K562 (cell line): ENCODE measurements around the gene RBM17. TPM values are rescaled to one million over a fixed set of nuclear protein-coding genes. Genes with fewer than 3 reads are reported as not detected.
A peak's percentile ranks its signal among the peaks of the same experiment; 100 is the strongest.

Experiments used
- ATAC-seq: fragments of 200-7000 bp; cut with Tn5 transposase; 3 replicates; pipeline ENCODE4 v1.9.1; 2020; ENCODE audit warnings: moderate library complexity
- BruUV-seq: library from RNA; stranded (reverse); fragments of 400-500 nt; replicated peaks from 2 replicates; lab custom pipeline; 2021; lab: Mats Ljungman, UMichigan
- CTCF ChIA-PET: fragments of 300-600 bp; formaldehyde crosslinking; extraction: SDS; loops from one replicate; lab custom pipeline; 2021; ENCODE audit warnings: low intra/inter-chr PET ratio; lab: Yijun Ruan, JAX
- POLR2A ChIA-PET: fragments of 300-600, 350-650 bp; sonication (Branson Sonifier 250); formaldehyde crosslinking; extraction: SDS; loops from one replicate; lab custom pipeline; 2021; ENCODE audit warnings: antibody characterized with exemption, inconsistent platforms; lab: Yijun Ruan, JAX
- DNase-seq, 4 experiments: peaks; one replicate each; pipeline versions ENCODE4 v3.0.0 to v3.0.0-alpha.2; 2011 to 2018; ENCODE audit warnings: low spot score in 3 of 4, mixed read lengths in 3 of 4; ENCODE audit errors: extremely low read depth in 1 of 4
- FAIRE-seq: peaks from 2 replicates; lab custom pipeline; 2011; peaks lifted over from hg19 to GRCh38; lab: Jason Lieb, UNC
- H2AFZ ChIP-seq: 2 replicates; pipeline ENCODE4 v1.6.0; 2011; ENCODE audit warnings: low read depth, low read length, control low read depth, inconsistent platforms
- H3K27ac ChIP-seq: fragments of 200-600 bp; 3 replicates; pipeline ENCODE4 v1.8.0; 2011; ENCODE audit warnings: low read depth, mild to moderate bottlenecking, control low read depth, inconsistent platforms, low read length, moderate library complexity, mixed read lengths; ENCODE audit errors: extremely low read depth
- H3K27me3 ChIP-seq, 2 experiments: fragments of 300-600 bp in 1 of 2; 2 replicates in 1 of 2; 3 replicates in 1 of 2; pipeline versions ENCODE4 v1.6.0 to v1.8.0; 2011; ENCODE audit warnings: inconsistent platforms in 2 of 2, low read length in 2 of 2, mild to moderate bottlenecking in 1 of 2, mixed read lengths in 1 of 2, moderate library complexity in 1 of 2; ENCODE audit not compliant: control insufficient read depth in 2 of 2, insufficient read depth in 2 of 2
- H3K36me3 ChIP-seq: fragments of 300-600 bp; 3 replicates; pipeline ENCODE4 v1.8.0; 2011; ENCODE audit warnings: mild to moderate bottlenecking, low read length, inconsistent platforms; ENCODE audit not compliant: control insufficient read depth, insufficient read depth
- H3K4me1 ChIP-seq, 2 experiments: fragments of 200-600 bp in 1 of 2; replicated peaks in 1 of 2; 2 replicates in 1 of 2; 3 replicates in 1 of 2; pipeline versions ENCODE4 v1.5.1 to v1.8.0; 2011; ENCODE audit warnings: inconsistent platforms in 2 of 2, low read length in 2 of 2, mild to moderate bottlenecking in 1 of 2, mixed read lengths in 1 of 2, moderate library complexity in 1 of 2; ENCODE audit not compliant: control insufficient read depth in 2 of 2, insufficient read depth in 2 of 2
- H3K4me2 ChIP-seq: 2 replicates; pipeline ENCODE4 v1.6.1; 2011; ENCODE audit warnings: low read length, control low read depth, inconsistent platforms, mixed read lengths; ENCODE audit not compliant: insufficient read depth
- H3K4me3 ChIP-seq: fragments of 200-600 bp; sonication (generic), shearing (Covaris generic); 2 replicates; pipeline ENCODE4 v1.5.1; 2016; ENCODE audit warnings: control low read depth, inconsistent platforms
- H3K79me2 ChIP-seq: fragments of 200-600 bp; 3 replicates; pipeline ENCODE4 v1.8.0; 2011; ENCODE audit warnings: low read length, inconsistent platforms; ENCODE audit not compliant: control insufficient read depth, insufficient read depth
- H3K9ac ChIP-seq, 2 experiments: 2 replicates each; pipeline versions ENCODE4 v1.6.0 to v1.6.1; 2011; ENCODE audit warnings: low read depth in 2 of 2, low read length in 2 of 2, control low read depth in 1 of 2, inconsistent platforms in 1 of 2, mild to moderate bottlenecking in 1 of 2, mixed read lengths in 1 of 2; ENCODE audit not compliant: insufficient read depth in 1 of 2
- H3K9me1 ChIP-seq: one replicate; pipeline ENCODE4 v1.6.0; 2011; ENCODE audit warnings: inconsistent platforms, mild to moderate bottlenecking, low read length, moderate library complexity; ENCODE audit not compliant: control insufficient read depth, insufficient read depth
- H3K9me3 ChIP-seq: replicated peaks from 2 replicates; pipeline ENCODE4 v1.5.1; 2011; ENCODE audit warnings: low read depth, low read length, inconsistent platforms; ENCODE audit not compliant: control insufficient read depth, insufficient read depth
- H4K20me1 ChIP-seq: replicated peaks from 2 replicates; pipeline ENCODE4 v1.6.1; 2011; ENCODE audit warnings: low read length, inconsistent platforms, mixed read lengths; ENCODE audit not compliant: control insufficient read depth, insufficient read depth
- ARNT ChIP-seq, 2 experiments: fragments of 450-650 bp; IDR thresholded peaks; 2 replicates each; pipeline ENCODE4 v1.6.1; 2016; ENCODE audit warnings: mild to moderate bottlenecking in 1 of 2
- DIDO1 ChIP-seq: fragments of 450-650 bp; IDR thresholded peaks from 2 replicates; pipeline ENCODE4 v1.6.1; 2016; ENCODE audit warnings: low read depth, missing biosample characterization, missing genetic modification characterization
- MCM5 ChIP-seq: fragments of 450-650 bp; IDR thresholded peaks from 2 replicates; pipeline ENCODE4 v1.6.1; 2016; ENCODE audit warnings: low read depth
- MEF2D ChIP-seq: conservative IDR thresholded peaks from 2 replicates; pipeline ENCODE4 v1.6.1; 2016; ENCODE audit warnings: low read depth, missing genetic modification characterization, missing compliant biosample characterization
- MTA1 ChIP-seq: fragments of 450-650 bp; IDR thresholded peaks from 2 replicates; pipeline ENCODE4 v1.6.1; 2017; ENCODE audit warnings: borderline replicate concordance
- ZBTB11 ChIP-seq, 3 experiments: fragments of 200-800 bp in 1 of 3; fragments of 250-450 bp in 1 of 3; fragments of 450-650 bp in 1 of 3; sonication (Bioruptor Pico) in 1 of 3; sonication (Bioruptor generic) in 1 of 3; formaldehyde crosslinking in 1 of 3; IDR thresholded peaks; 2 replicates each; pipeline versions ENCODE4 v1.6.1 to v1.8.0; 2016 to 2022; ENCODE audit warnings: mild to moderate bottlenecking in 2 of 3, missing genetic modification characterization in 2 of 3, missing compliant biosample characterization in 1 of 3, moderate library complexity in 1 of 3
- ZNF280B ChIP-seq: fragments of 250-450 bp; sonication (Bioruptor Pico); IDR thresholded peaks from 2 replicates; pipeline ENCODE4 v1.5.1; 2021; ENCODE audit warnings: mild to moderate bottlenecking
- ZNF324 ChIP-seq: fragments of 250-450 bp; sonication (Bioruptor Pico); IDR thresholded peaks from 2 replicates; pipeline ENCODE4 v1.4.0; 2020; ENCODE audit warnings: mild to moderate bottlenecking
- ZSCAN29 ChIP-seq: fragments of 450-650 bp; IDR thresholded peaks from 2 replicates; pipeline ENCODE4 v1.6.1; 2017
- WGBS: fragments of 100-300 bp; shearing (Covaris generic); methylation state at CpG from one replicate; pipeline ENCODE4 v1.1.6; 2016; ENCODE audit warnings: low coverage, mixed read lengths; ENCODE audit not compliant: insufficient coverage; ENCODE audit errors: missing lambda C conversion rate; 5-methylcytosine and 5-hydroxymethylcytosine counted together
- in situ Hi-C: fragments of 300-500 bp; cut with MboI; formaldehyde crosslinking; loops from 4 replicates; pipeline ENCODE4 v1.15.0; 2018; ENCODE audit warnings: inconsistent platforms, mixed read lengths
- intact Hi-C: fragments of 100-400 bp; cut with micrococcal nuclease; formaldehyde crosslinking; loops from 2 replicates; pipeline ENCODE4 v1.14.2; 2022
- polyA plus RNA-seq, 8 experiments: library from polyadenylated mRNA; depleted of rRNA in 4 of 8; stranded (reverse) in 5 of 8; unstranded in 3 of 8; fragments of >200 nt; fragmentation: Nextera tagmentation in 2 of 8; fragmentation: Illumina TruSeq in 1 of 8; extraction: Ambion mirVana in 2 of 8; extraction: Trizol in 1 of 8; gene quantifications; 2 replicates each; pipeline versions ENCODE4 v1.2.1 to v1.2.3, GENCODE V29; 2011 to 2014; ENCODE audit warnings: inconsistent platforms in 1 of 8, missing spikeins in 1 of 8
- total RNA-seq, 7 experiments: library from RNA; depleted of rRNA in 6 of 7; stranded (reverse); fragments of >200 nt in 6 of 7; fragmentation: Illumina TruSeq in 2 of 7; extraction: Trizol in 2 of 7; gene quantifications; 2 replicates each; pipeline versions ENCODE4 v1.2.1 to v1.2.3, GENCODE V29; 2011 to 2021; ENCODE audit warnings: low replicate concordance in 1 of 7
- TF ChIP-seq, protein P1 (sequence below): sonication (generic); IDR thresholded peaks from 2 replicates; pipeline ENCODE4 v1.6.1; 2016
- TF ChIP-seq, protein P2 (sequence below): sonication (generic); formaldehyde crosslinking; IDR thresholded peaks from 2 replicates; pipeline ENCODE4 v1.9.0; 2022; ENCODE audit warnings: mild to moderate bottlenecking, missing genetic modification reagents

Gene RBM17
- total and polyA plus RNA-seq, 9 of the 15 experiments (the other 6 are each of a cell fraction or from before 2014, with no cell fraction given) = 23.6 to 217 (median 124) TPM

DNA sequence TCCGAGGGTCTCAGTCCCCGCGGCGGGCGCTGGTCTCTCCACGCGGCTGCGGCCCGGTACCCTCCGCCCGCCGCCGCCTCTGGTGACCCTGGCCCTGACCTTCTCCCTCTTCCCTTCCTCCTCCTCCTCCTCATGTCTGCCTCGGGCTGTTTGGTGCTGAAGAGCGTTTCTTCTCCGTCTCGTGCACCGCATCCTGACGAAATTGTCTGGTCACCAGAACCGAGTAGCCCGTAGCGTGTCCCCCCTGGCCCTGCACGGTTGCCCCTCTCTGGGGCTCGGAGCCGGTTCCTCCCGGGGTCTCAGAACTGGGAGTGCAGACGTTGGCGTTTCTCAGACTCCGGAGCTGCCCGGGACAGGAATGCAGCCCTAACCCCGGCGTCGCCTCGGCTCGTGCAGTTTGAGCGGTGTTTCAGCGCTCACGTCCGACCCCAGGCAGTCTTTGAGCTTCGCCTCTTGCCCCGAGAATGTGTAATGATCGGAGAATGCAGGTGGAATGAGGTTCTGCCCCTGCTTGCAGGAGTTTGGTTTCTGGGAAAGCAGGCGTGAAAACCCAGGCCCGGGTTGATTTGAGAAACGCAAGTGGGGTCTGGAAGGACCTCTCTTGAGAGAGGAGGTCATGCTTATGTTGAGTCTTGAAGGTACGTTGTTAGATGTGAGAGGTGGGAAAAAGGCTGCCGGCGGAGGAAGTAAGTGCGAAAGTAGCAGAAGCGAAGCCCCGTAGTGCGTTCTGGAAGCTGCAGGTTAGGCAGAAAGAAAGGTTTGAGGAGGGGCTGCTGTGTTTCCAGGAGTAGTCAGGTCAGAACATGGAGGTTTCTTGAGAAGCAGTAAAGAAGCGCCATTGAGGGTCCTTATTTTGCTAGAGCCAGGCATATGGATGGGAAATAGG, 743 bp downstream of the RBM17 start (continued):
- TF ChIP-seq DIDO1 (tag) = no peak
- no peak for TF ChIP-seq MEF2D

GRCh38 chr10:6091630-6092029, 2.8 kb downstream of the RBM17 start:
- Histone ChIP-seq H3K9me3 (no peaks in the 10 kb centered on the region), H3K9ac (no peak overlapping the region), H3K4me3 (no peak overlapping the region), H3K4me1 (peaks cover 12 to 28% of the 10 kb centered on the region in 2 experiments; a peak in 4 of 5 replicates), H3K27ac (peak overlapping the region; percentile 24; the same call in 1 of the 3 replicates), H3K4me2 (peak overlapping the region; percentile 16; the same call in 1 of the 2 replicates), H4K20me1 (peaks cover 40% of the 10 kb centered on the region), H3K9me1 (no peaks in the 10 kb centered on the region), H3K79me2 (peaks cover 78% of the 10 kb centered on the region), H3K36me3 (peaks cover 37% of the 10 kb centered on the region), H2AFZ (no peak overlapping the region), H3K27me3 (no peaks in the 10 kb centered on the region)
- ATAC-seq (no peak), DNase-seq (peak in 1 of 4 experiments; percentile 41), FAIRE-seq (peak; percentile 60)
- intact Hi-C loops = no loop called here
- no TSS peak for BruUV-seq
- in situ Hi-C loops = no loop called here
- ChIA-PET POLR2A (interaction anchor here (0.7 kb wide), 1 partner anchor 646 kb away, joined by 5 read pairs; no protein-coding TSS in a partner anchor), CTCF (no interaction called here)
- WGBS = 22% methylated on average over 1 of the region's 1 CpG
- TF ChIP-seq, protein P1, sequence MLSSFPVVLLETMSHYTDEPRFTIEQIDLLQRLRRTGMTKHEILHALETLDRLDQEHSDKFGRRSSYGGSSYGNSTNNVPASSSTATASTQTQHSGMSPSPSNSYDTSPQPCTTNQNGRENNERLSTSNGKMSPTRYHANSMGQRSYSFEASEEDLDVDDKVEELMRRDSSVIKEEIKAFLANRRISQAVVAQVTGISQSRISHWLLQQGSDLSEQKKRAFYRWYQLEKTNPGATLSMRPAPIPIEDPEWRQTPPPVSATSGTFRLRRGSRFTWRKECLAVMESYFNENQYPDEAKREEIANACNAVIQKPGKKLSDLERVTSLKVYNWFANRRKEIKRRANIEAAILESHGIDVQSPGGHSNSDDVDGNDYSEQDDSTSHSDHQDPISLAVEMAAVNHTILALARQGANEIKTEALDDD = 0 out of 2 replicates have a peak, but pooled peaks have one; percentile 19
- TF ChIP-seq ARNT (IDR thresholded peaks at IDR 0.05) = no peak
- TF ChIP-seq ZSCAN29 = no peak
- TF ChIP-seq, protein P2, sequence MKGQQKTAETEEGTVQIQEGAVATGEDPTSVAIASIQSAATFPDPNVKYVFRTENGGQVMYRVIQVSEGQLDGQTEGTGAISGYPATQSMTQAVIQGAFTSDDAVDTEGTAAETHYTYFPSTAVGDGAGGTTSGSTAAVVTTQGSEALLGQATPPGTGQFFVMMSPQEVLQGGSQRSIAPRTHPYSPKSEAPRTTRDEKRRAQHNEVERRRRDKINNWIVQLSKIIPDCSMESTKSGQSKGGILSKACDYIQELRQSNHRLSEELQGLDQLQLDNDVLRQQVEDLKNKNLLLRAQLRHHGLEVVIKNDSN = no peak
- no peak for TF ChIP-seq MTA1
- no peak for TF ChIP-seq MCM5
- no peak for TF ChIP-seq ZNF324 (CRISPR knock-in tag)
- TF ChIP-seq ZNF280B (CRISPR knock-in tag) = no peak
- no peak for TF ChIP-seq ZBTB11 (CRISPR knock-in tag; IDR thresholded peaks at IDR 0.05)
